Fibroblast of lung (primary cell): ENCODE measurements around the gene ASGR1. TPM values are rescaled to one million over a fixed set of nuclear protein-coding genes. Genes with fewer than 3 reads are reported as not detected.

ENCODE experiments used
- DNase-seq, 2 donors: peaks; one replicate each; pipeline versions ENCODE4 v3.0.0 to v3.0.0-alpha.2; 2010; ENCODE audit warnings: low read depth in 2 of 2
- H2AFZ ChIP-seq: 2 replicates; pipeline ENCODE4 v1.5.1; 2012; ENCODE audit warnings: low read length, control low read depth, inconsistent platforms
- H3K27ac ChIP-seq: 2 replicates; pipeline ENCODE4 v1.5.1; 2011; ENCODE audit warnings: low read length, control low read depth; ENCODE audit not compliant: insufficient read depth
- H3K27me3 ChIP-seq: 2 replicates; pipeline ENCODE4 v1.5.1; 2011; ENCODE audit warnings: mild to moderate bottlenecking, low read length; ENCODE audit not compliant: control insufficient read depth, insufficient read depth
- H3K36me3 ChIP-seq: 2 replicates; pipeline ENCODE4 v1.5.1; 2011; ENCODE audit warnings: low read length; ENCODE audit not compliant: control insufficient read depth, insufficient read depth
- H3K4me1 ChIP-seq: 2 replicates; pipeline ENCODE4 v1.5.1; 2011; ENCODE audit warnings: low read length; ENCODE audit not compliant: control insufficient read depth, insufficient read depth; ENCODE audit errors: extremely low read depth
- H3K4me2 ChIP-seq: 2 replicates; pipeline ENCODE4 v1.5.1; 2011; ENCODE audit warnings: low read length, control low read depth; ENCODE audit not compliant: insufficient read depth; ENCODE audit errors: extremely low read depth
- H3K4me3 ChIP-seq, 4 experiments: fragments of 200-600 bp in 1 of 4; sonication (generic) in 1 of 4; replicated peaks in 1 of 4; 2 replicates each; pipeline ENCODE4 v1.5.1; 2011 to 2016; ENCODE audit warnings: low read length in 4 of 4, low read depth in 3 of 4, mild to moderate bottlenecking in 3 of 4, control low read depth in 2 of 4, inconsistent platforms in 1 of 4, mixed read lengths in 1 of 4; ENCODE audit not compliant: insufficient read depth in 1 of 4; ENCODE audit errors: control extremely low read depth in 1 of 4
- H3K79me2 ChIP-seq: 2 replicates; pipeline ENCODE4 v1.5.1; 2012; ENCODE audit warnings: mild to moderate bottlenecking, low read length, inconsistent platforms; ENCODE audit not compliant: control insufficient read depth, insufficient read depth
- H3K9ac ChIP-seq: 2 replicates; pipeline ENCODE4 v1.5.1; 2011; ENCODE audit warnings: mild to moderate bottlenecking, low read length, control low read depth; ENCODE audit not compliant: insufficient read depth
- H3K9me3 ChIP-seq: 2 replicates; pipeline ENCODE4 v1.5.1; 2012; ENCODE audit warnings: low read depth, low read length; ENCODE audit not compliant: control insufficient read depth, insufficient read depth
- H4K20me1 ChIP-seq: 2 replicates; pipeline ENCODE4 v1.5.1; 2011; ENCODE audit warnings: low read length; ENCODE audit not compliant: control insufficient read depth, insufficient read depth; ENCODE audit errors: extremely low read depth
- CTCF ChIP-seq, 2 donors: IDR thresholded peaks in 1 of 2; conservative IDR thresholded peaks in 1 of 2; 1 replicate in 1 of 2; 2 replicates in 1 of 2; pipeline ENCODE4 v1.5.1; 2011 to 2012; ENCODE audit warnings: low read length in 2 of 2, control low read depth in 1 of 2, inconsistent platforms in 1 of 2, low read depth in 1 of 2, mild to moderate bottlenecking in 1 of 2
- EZH2 ChIP-seq: IDR thresholded peaks from 2 replicates; pipeline ENCODE4 v1.5.1; 2012; ENCODE audit warnings: low read length, control low read depth, mild to moderate bottlenecking; ENCODE audit errors: missing control alignments
- polyA plus RNA-seq, 2 donors: library from polyadenylated mRNA; depleted of rRNA in 1 of 2; stranded (reverse) in 1 of 2; unstranded in 1 of 2; fragments of >200 nt; gene quantifications; 2 replicates each; pipeline ENCODE4 v1.2.1, GENCODE V29; 2011 to 2012; ENCODE audit warnings: missing spikeins in 1 of 2
- total RNA-seq: library from RNA; depleted of rRNA; stranded (reverse); fragments of >200 nt; gene quantifications from 2 replicates; pipeline ENCODE4 v1.2.1, GENCODE V29; 2014

The ASGR1 gene
- total and polyA plus RNA-seq, 2 donors (not counting 1 experiment from before 2014, with no cell fraction given) = 0.14 to 0.66 TPM

GRCh38 chr17:7204828-7205461 is 25.8 kb upstream of the ASGR1 start:
- Histone ChIP-seq H3K27ac (peak overlapping the region; percentile 82), H2AFZ (peak overlapping the region; percentile 85), H3K9ac (peak overlapping the region; percentile 86), H3K36me3 (peaks cover 12% of the 10 kb centered on the region), H3K4me3 (peak overlapping the region; percentile 45 to 61 (median 48)), H3K79me2 (peaks cover 3% of the 10 kb centered on the region), H3K27me3 (no peaks in the 10 kb centered on the region), H3K4me1 (peaks cover 5% of the 10 kb centered on the region), H4K20me1 (no peaks in the 10 kb centered on the region), H3K9me3 (no peaks in the 10 kb centered on the region), H3K4me2 (peak overlapping the region; percentile 77)
- DNase-seq = peak; percentile 79 to 85
- TF ChIP-seq CTCF (conservative IDR thresholded peaks at IDR 0.05 in 1 of 2, IDR thresholded peaks at IDR 0.05 in 1 of 2; ENCODE audit: low read depth in 1 of 2, low read length in 2 of 2) (no peak), EZH2 (no peak)

- peaks cover 12% of the 10 kb centered on the region for H3K36me3 ChIP-seq
- no peaks in the 10 kb centered on the region for H4K20me1 ChIP-seq
- H3K4me1 ChIP-seq = peaks cover 5% of the 10 kb centered on the region
- H3K4me2 ChIP-seq = peak overlapping the region; percentile 77
- TF ChIP-seq EZH2 = no peak
- no peak for TF ChIP-seq CTCF (conservative IDR thresholded peaks at IDR 0.05 in 1 of 2, IDR thresholded peaks at IDR 0.05 in 1 of 2; ENCODE audit: low read depth in 1 of 2, low read length in 2 of 2)
- H3K9me3 ChIP-seq = no peaks in the 10 kb centered on the region
- peaks cover 3% of the 10 kb centered on the region for H3K79me2 ChIP-seq
- H3K4me3 ChIP-seq = peak overlapping the region in 3 of 4 experiments; percentile 45 to 61 (median 45)
- no peak overlapping the region for H2AFZ ChIP-seq
- DNase-seq = no peak
- H3K27me3 ChIP-seq = no peaks in the 10 kb centered on the region
- peak overlapping the region; percentile 82 for H3K27ac ChIP-seq
- no peak overlapping the region for H3K9ac ChIP-seq
Measured at GRCh38 chr17:7204336-7204735, 25.2 kb upstream of the ASGR1 start.

GRCh38 chr17:7203391-7203790 is 24.2 kb upstream of the ASGR1 start:
- no peak for DNase-seq
- Histone ChIP-seq H3K9me3 (no peaks in the 10 kb centered on the region), H3K9ac (no peak overlapping the region), H3K27ac (no peak overlapping the region), H3K4me1 (peaks cover 5% of the 10 kb centered on the region), H2AFZ (no peak overlapping the region), H3K4me2 (no peak overlapping the region), H4K20me1 (no peaks in the 10 kb centered on the region), H3K36me3 (peaks cover 12% of the 10 kb centered on the region), H3K27me3 (no peaks in the 10 kb centered on the region), H3K4me3 (no peak overlapping the region), H3K79me2 (no peaks in the 10 kb centered on the region)
- TF ChIP-seq EZH2 (no peak), CTCF (conservative IDR thresholded peaks at IDR 0.05 in 1 of 2, IDR thresholded peaks at IDR 0.05 in 1 of 2; ENCODE audit: low read depth in 1 of 2, low read length in 2 of 2) (no peak)
